Stimulated activated CD8-positive, alpha-beta memory T cell treated with anti-CD3 and anti-CD28 coated beads, Interleukin-7, amount 100 ng/mL, for 48 hours (primary cell): Measurements from ENCODE around the gene CHCHD3.

Experiments
- DNase-seq, 2 donors: peaks; one replicate each; pipeline ENCODE4 v3.0.0-alpha.2; 2020; ENCODE audit warnings: low read depth in 1 of 2; ENCODE audit errors: extremely low read depth in 1 of 2

CHCHD3 gene

GRCh38 chr7:133079296-133079695 is 2.6 kb downstream of the CHCHD3 start:
- no peak for DNase-seq

- no peak for DNase-seq
Measured at GRCh38 chr7:133077394-133077793, 4.5 kb downstream of the CHCHD3 start.

- no peak for DNase-seq
Measured at GRCh38 chr7:133076142-133076541, 5.7 kb downstream of the CHCHD3 start.

- DNase-seq = no peak
Measured at GRCh38 chr7:133071506-133071905, 10.4 kb downstream of the CHCHD3 start.

GRCh38 chr7:133070562-133070961 is 11.3 kb downstream of the CHCHD3 start:
- no peak for DNase-seq

GRCh38 chr7:133065301-133065700 is 16.6 kb downstream of the CHCHD3 start:
- DNase-seq = no peak

- no peak for DNase-seq
Measured at GRCh38 chr7:133064082-133064820, 17.6 kb downstream of the CHCHD3 start.

GRCh38 chr7:133061792-133062191 is 20.1 kb downstream of the CHCHD3 start:
- DNase-seq = no peak

- DNase-seq = no peak
Measured at GRCh38 chr7:133061357-133061756, 20.5 kb downstream of the CHCHD3 start.

- no peak for DNase-seq
Measured at GRCh38 chr7:133060004-133060403, 21.9 kb downstream of the CHCHD3 start.

GRCh38 chr7:133059263-133059662 is 22.6 kb downstream of the CHCHD3 start:
- no peak for DNase-seq

GRCh38 chr7:133056370-133057238 is 25.3 kb downstream of the CHCHD3 start:
- DNase-seq = no peak

GRCh38 chr7:133054162-133054840 is 27.6 kb downstream of the CHCHD3 start:
- no peak for DNase-seq

- no peak for DNase-seq
Measured at GRCh38 chr7:133053321-133053891, 28.5 kb downstream of the CHCHD3 start.

- DNase-seq = no peak
Measured at GRCh38 chr7:133052826-133053225, 29.1 kb downstream of the CHCHD3 start.

- DNase-seq = no peak
Measured at GRCh38 chr7:133052401-133052756, 29.5 kb downstream of the CHCHD3 start.

GRCh38 chr7:133051719-133052400 is 30.0 kb downstream of the CHCHD3 start:
- DNase-seq = no peak

GRCh38 chr7:133051066-133051465 is 30.8 kb downstream of the CHCHD3 start:
- DNase-seq = no peak

GRCh38 chr7:133050200-133050995 is 31.5 kb downstream of the CHCHD3 start:
- DNase-seq = no peak

- no peak for DNase-seq
Measured at GRCh38 chr7:133048589-133048988, 33.3 kb downstream of the CHCHD3 start.
